Heart left ventricle (tissue), 16 donors: ENCODE measurements around the gene FCHSD2. TPM values are rescaled to one million over a fixed set of nuclear protein-coding genes. Genes with fewer than 3 reads are reported as not detected.

ENCODE experiments used
- ATAC-seq, 4 donors: fragments of 200-7000 bp; cut with Tn5 transposase; one replicate each; pipeline ENCODE4 v1.9.1; 2020 to 2022; ENCODE audit warnings: moderate library complexity in 4 of 4, mild to moderate bottlenecking in 3 of 4, moderate number of reproducible peaks in 1 of 4
- DNase-seq, 5 donors: peaks; one replicate each; pipeline ENCODE4 v3.0.0-alpha.2; 2020
- H3K27ac ChIP-seq, 12 donors: fragments of 200-600 bp; sonication (generic) in 4 of 12; one replicate each; pipeline versions ENCODE4 v1.5.0 to v1.8.0; 2016 to 2022; ENCODE audit warnings: mild to moderate bottlenecking in 2 of 12
- H3K27me3 ChIP-seq, 9 donors: fragments of 200-600 bp; sonication (generic) in 2 of 9; one replicate each; pipeline versions ENCODE4 v1.5.1 to v1.8.0; 2016 to 2022; ENCODE audit warnings: mild to moderate bottlenecking in 3 of 9
- H3K36me3 ChIP-seq, 9 donors: fragments of 200-600 bp; sonication (generic) in 2 of 9; one replicate each; pipeline versions ENCODE4 v1.5.0 to v1.8.0; 2018 to 2022; ENCODE audit warnings: mild to moderate bottlenecking in 2 of 9
- H3K4me1 ChIP-seq, 12 donors: fragments of 200-600 bp; sonication (generic) in 4 of 12; one replicate each; pipeline versions ENCODE4 v1.5.0 to v1.8.0; 2016 to 2022; ENCODE audit warnings: mild to moderate bottlenecking in 3 of 12
- H3K4me3 ChIP-seq, 12 donors: fragments of 200-600 bp; sonication (generic) in 4 of 12; one replicate each; pipeline versions ENCODE4 v1.5.0 to v1.8.0; 2017 to 2022; ENCODE audit warnings: mild to moderate bottlenecking in 9 of 12, moderate library complexity in 4 of 12
- H3K9me3 ChIP-seq, 12 donors: fragments of 200-600 bp; sonication (generic) in 4 of 12; one replicate each; pipeline versions ENCODE4 v1.5.0 to v1.8.0; 2016 to 2022; ENCODE audit warnings: mild to moderate bottlenecking in 1 of 12
- POLR2A ChIP-seq, 2 donors: fragments of 450-650 bp; IDR thresholded peaks; one replicate each; pipeline ENCODE4 v1.6.1; 2017; ENCODE audit warnings: antibody characterized with exemption in 2 of 2, mild to moderate bottlenecking in 2 of 2, moderate library complexity in 2 of 2
- WGBS, 4 donors: extraction: QIAGEN DNeasy Blood & Tissue Kit in 2 of 4; methylation state at CpG; one replicate each; pipeline versions ENCODE4 v1.1.5 to v1.1.7; 2013 to 2018; 5-methylcytosine and 5-hydroxymethylcytosine counted together
- intact Hi-C, 10 donors: fragments of 100-400 bp; cut with DNase I; formaldehyde crosslinking; loops; one replicate each; pipeline versions ENCODE4 v1.11.1 to v1.14.2; 2022
- polyA plus RNA-seq, 2 donors: library from polyadenylated mRNA; stranded (reverse); fragments of 200-250 nt; gene quantifications; one replicate each; pipeline ENCODE4 v1.2.3, GENCODE V29; 2013
- total RNA-seq, 9 donors: library from RNA; depleted of rRNA in 2 of 9; stranded (reverse); fragments of >200 nt in 2 of 9; fragmentation: NEBNext Ultra II Directional in 3 of 9; extraction: Animal tissue kit (Norgen Biotek cat#: 25700) in 3 of 9; gene quantifications; one replicate each; pipeline versions ENCODE4 v1.1.0 to v1.2.4, GENCODE V29; 2016 to 2023
- TF ChIP-seq, protein P1 (sequence below), 12 donors: fragments of 200-600 bp; sonication (generic) in 4 of 12; IDR thresholded peaks; one replicate each; pipeline versions ENCODE4 v1.5.0 to v1.8.0; 2018 to 2022; ENCODE audit warnings: antibody characterized with exemption in 12 of 12, mild to moderate bottlenecking in 5 of 12
- donor health status: ischemic (EF 13 %, LVEDD 7.1; RV severe dilation, severe dysfunction).
- donor health status: healthy with polysubstance abuse.
- donor health status: DM: no; HTN: yes; CAD: no.
- donor health status: DM: no; HTN: no; CAD: no.
- donor health status: ischemic (EF 25% LVEDD 6.9; RV normal size, moderate dysfunction).
- donor health status: ischemic (EF 25% LVEDD 5.7; RV mildly dilated, moderate dysfunction).
- donor health status: healthy.
- donor health status: DM: yes; HTN: yes; CAD: no.
- donor health status: ischemic (EF 35%, LVEDD 5.7; RV mildly dilated, moderate dysfunction).
- donor health status: nonischemic (EF 11% LVEDD 7.7; RV severe dilation, severe dysfunction).
- donor health status: DM: yes; HTN: yes; CAD: no.
- donor health status: PGD.
- donor health status: ischemic (EF 29% LVEDD 5.4; RV normal size, mild dysfunction).
- donor health status: nonischemic (EF 23%, LVEDD 6.1; RV moderate dilation, normal function).

FCHSD2 gene
- total and polyA plus RNA-seq, 11 donors = 9.9 to 61.1 (median 39.0) TPM

DNA sequence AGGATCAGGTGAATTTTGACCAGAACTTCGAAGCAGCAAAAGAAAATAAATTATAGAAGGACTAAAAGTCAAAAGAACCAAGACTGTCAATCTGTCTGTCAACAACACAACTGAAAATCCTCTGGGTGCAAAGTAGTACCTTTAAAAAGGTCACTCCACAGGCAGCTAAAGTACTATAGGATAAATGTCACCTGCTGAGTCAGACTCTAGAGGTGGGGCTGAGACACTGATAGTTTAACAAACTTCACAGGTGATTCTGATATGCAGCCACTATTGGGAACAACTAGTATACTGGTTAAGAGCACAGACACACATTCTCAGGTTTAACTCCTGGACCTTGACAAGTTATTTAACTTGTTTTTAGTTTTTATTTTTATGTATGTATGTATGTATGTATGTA is 107.3 kb downstream of the FCHSD2 start:
- Histone ChIP-seq H3K4me3 (no peak overlapping the region), H3K9me3 (no peaks in the 10 kb centered on the region), H3K27ac (peak overlapping the region in 1 of 12 donors; percentile 24), H3K36me3 (peaks cover 0 to 12% (median 6%) of the 10 kb centered on the region in 9 donors), H3K4me1 (peaks cover 0 to 14% (median 0%) of the 10 kb centered on the region in 12 donors), H3K27me3 (no peaks in the 10 kb centered on the region)
- ATAC-seq (no peak), DNase-seq (no peak)
- no peak for TF ChIP-seq POLR2A (IDR thresholded peaks at IDR 0.05)
- TF ChIP-seq, protein P1, sequence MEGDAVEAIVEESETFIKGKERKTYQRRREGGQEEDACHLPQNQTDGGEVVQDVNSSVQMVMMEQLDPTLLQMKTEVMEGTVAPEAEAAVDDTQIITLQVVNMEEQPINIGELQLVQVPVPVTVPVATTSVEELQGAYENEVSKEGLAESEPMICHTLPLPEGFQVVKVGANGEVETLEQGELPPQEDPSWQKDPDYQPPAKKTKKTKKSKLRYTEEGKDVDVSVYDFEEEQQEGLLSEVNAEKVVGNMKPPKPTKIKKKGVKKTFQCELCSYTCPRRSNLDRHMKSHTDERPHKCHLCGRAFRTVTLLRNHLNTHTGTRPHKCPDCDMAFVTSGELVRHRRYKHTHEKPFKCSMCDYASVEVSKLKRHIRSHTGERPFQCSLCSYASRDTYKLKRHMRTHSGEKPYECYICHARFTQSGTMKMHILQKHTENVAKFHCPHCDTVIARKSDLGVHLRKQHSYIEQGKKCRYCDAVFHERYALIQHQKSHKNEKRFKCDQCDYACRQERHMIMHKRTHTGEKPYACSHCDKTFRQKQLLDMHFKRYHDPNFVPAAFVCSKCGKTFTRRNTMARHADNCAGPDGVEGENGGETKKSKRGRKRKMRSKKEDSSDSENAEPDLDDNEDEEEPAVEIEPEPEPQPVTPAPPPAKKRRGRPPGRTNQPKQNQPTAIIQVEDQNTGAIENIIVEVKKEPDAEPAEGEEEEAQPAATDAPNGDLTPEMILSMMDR (IDR thresholded peaks at IDR 0.05) = no peak
- intact Hi-C loops = no loop called here
- WGBS, 4 donors = 93 to 99% (median 96%) methylated on average over 1 of the region's 1 CpG

- H3K4me1 ChIP-seq = peaks cover 0 to 19% (median 3%) of the 10 kb centered on the region in 12 donors
- H3K4me3 ChIP-seq = no peak overlapping the region
- DNase-seq = no peak
- WGBS, 4 donors = 67 to 79% (median 67%) methylated on average over 3 of the region's 3 CpGs
- no peaks in the 10 kb centered on the region for H3K27me3 ChIP-seq
- ATAC-seq = no peak
- H3K36me3 ChIP-seq = peaks cover 0 to 12% (median 6%) of the 10 kb centered on the region in 9 donors
- TF ChIP-seq, protein P1 (IDR thresholded peaks at IDR 0.05) = no peak
- TF ChIP-seq POLR2A (IDR thresholded peaks at IDR 0.05) = no peak
- no peaks in the 10 kb centered on the region for H3K9me3 ChIP-seq
- peak overlapping the region in 1 of 12 donors; percentile 24 for H3K27ac ChIP-seq
- intact Hi-C loops = no loop called here
Observed at GRCh38 chr11:73034331-73034730, 107.8 kb downstream of the FCHSD2 start.

DNA sequence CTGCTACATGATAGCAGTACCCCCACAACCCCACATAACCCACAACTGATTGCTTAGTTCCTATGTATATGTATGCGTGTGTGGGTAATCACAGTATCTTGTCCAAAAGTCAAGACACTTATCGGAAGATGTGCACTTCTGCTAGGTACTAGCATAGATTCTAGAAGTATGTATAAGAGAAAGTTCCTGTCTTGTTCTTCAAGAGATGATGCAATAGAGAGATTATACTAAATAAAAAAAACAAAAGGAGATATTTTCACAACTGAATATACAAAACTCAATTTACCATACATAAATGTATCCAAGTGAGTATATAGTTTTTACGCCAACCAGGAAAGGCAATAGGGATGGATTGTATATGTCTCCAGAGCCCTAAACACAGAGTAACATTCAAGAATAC is 112.0 kb downstream of the FCHSD2 start:
- Histone ChIP-seq H3K4me1 (peaks cover 0 to 38% (median 2%) of the 10 kb centered on the region in 12 donors), H3K27ac (peak overlapping the region in 1 of 12 donors; percentile 74), H3K27me3 (no peaks in the 10 kb centered on the region), H3K9me3 (peaks cover 0 to 25% (median 8%) of the 10 kb centered on the region in 12 donors), H3K36me3 (no peaks in the 10 kb centered on the region), H3K4me3 (no peak overlapping the region)
- TF ChIP-seq, protein P1 (IDR thresholded peaks at IDR 0.05) = no peak
- no peak for TF ChIP-seq POLR2A (IDR thresholded peaks at IDR 0.05)
- no peak for DNase-seq
- WGBS, 4 donors = 94 to 98% (median 97%) methylated on average over 3 of the region's 3 CpGs
- intact Hi-C loops = no loop called here
- no peak for ATAC-seq

- H3K27me3 ChIP-seq = no peaks in the 10 kb centered on the region
- peaks cover 0 to 6% (median 0%) of the 10 kb centered on the region in 9 donors for H3K36me3 ChIP-seq
- H3K4me1 ChIP-seq = peaks cover 0 to 33% (median 2%) of the 10 kb centered on the region in 12 donors
- H3K27ac ChIP-seq = peak overlapping the region in 1 of 12 donors; percentile 74
- peaks cover 0 to 32% (median 15%) of the 10 kb centered on the region in 12 donors for H3K9me3 ChIP-seq
- no peak overlapping the region for H3K4me3 ChIP-seq
- TF ChIP-seq, protein P1 (IDR thresholded peaks at IDR 0.05) = no peak
- ATAC-seq = no peak
- WGBS, 4 donors = 74 to 86% (median 82%) methylated on average over 2 of the region's 2 CpGs
- intact Hi-C loops = no loop called here
- no peak for DNase-seq
Observed at GRCh38 chr11:73029403-73029802, 112.7 kb downstream of the FCHSD2 start.
